ENCODE data around the gene DOP1B.

Gene DOP1B

GRCh38 chr21:36159356-36159921, 2.8 kb downstream of the DOP1B start:
- DNase-seq (ENCODE audit: extremely low spot score): no peak
- TF ChIP-seq SUZ12 (IDR thresholded peaks at IDR 0.05): no peak
- no peak for TF ChIP-seq LEF1 (IDR thresholded peaks at IDR 0.05; ENCODE audit: borderline replicate concordance)
- TF ChIP-seq PKNOX1 (IDR thresholded peaks at IDR 0.05): no peak
- no peak for TF ChIP-seq CTBP1 (IDR thresholded peaks at IDR 0.05; ENCODE audit: borderline replicate concordance)
- no peak for TF ChIP-seq FOXK2 (IDR thresholded peaks at IDR 0.05)
- TF ChIP-seq BHLHE40 (IDR thresholded peaks at IDR 0.05; ENCODE audit: borderline replicate concordance): no peak
- TF ChIP-seq TARDBP (IDR thresholded peaks at IDR 0.05): no peak
- no peak for TF ChIP-seq FOXM1 (IDR thresholded peaks at IDR 0.05; ENCODE audit: borderline replicate concordance)
- no peak for TF ChIP-seq NFRKB (IDR thresholded peaks at IDR 0.05)
- TF ChIP-seq FOXA1 (IDR thresholded peaks at IDR 0.05): no peak
- no peak for TF ChIP-seq ARNT (IDR thresholded peaks at IDR 0.05)
- TF ChIP-seq SP1 (IDR thresholded peaks at IDR 0.05): no peak
- no peak for TF ChIP-seq ELF4 (IDR thresholded peaks at IDR 0.05)
- TF ChIP-seq L3MBTL2 (conservative IDR thresholded peaks at IDR 0.05): no peak
- TF ChIP-seq ZNF384 (IDR thresholded peaks at IDR 0.05): no peak
- no peak for TF ChIP-seq HDGF (IDR thresholded peaks at IDR 0.05; ENCODE audit: borderline replicate concordance)
- POLR2A ChIA-PET: interaction anchor here (1.5 kb wide), 1 partner anchor 10 kb away, joined by 3 read pairs; no protein-coding TSS in a partner anchor
- CTCF ChIA-PET: no interaction called here

GRCh38 chr21:36160850-36161178, 4.2 kb downstream of the DOP1B start:
- POLR2A ChIA-PET: no interaction called here
- CTCF ChIA-PET: no interaction called here
- no peak for DNase-seq (ENCODE audit: extremely low spot score)
- TF ChIP-seq PKNOX1 (IDR thresholded peaks at IDR 0.05) (no peak), BHLHE40 (IDR thresholded peaks at IDR 0.05; ENCODE audit: borderline replicate concordance) (no peak), SUZ12 (IDR thresholded peaks at IDR 0.05) (no peak), HDGF (IDR thresholded peaks at IDR 0.05; ENCODE audit: borderline replicate concordance) (no peak), NFRKB (IDR thresholded peaks at IDR 0.05) (no peak), ZNF384 (IDR thresholded peaks at IDR 0.05) (no peak), LEF1 (IDR thresholded peaks at IDR 0.05; ENCODE audit: borderline replicate concordance) (no peak), FOXM1 (IDR thresholded peaks at IDR 0.05; ENCODE audit: borderline replicate concordance) (no peak), ARNT (IDR thresholded peaks at IDR 0.05) (no peak), L3MBTL2 (conservative IDR thresholded peaks at IDR 0.05) (no peak), FOXA1 (IDR thresholded peaks at IDR 0.05) (no peak), CTBP1 (IDR thresholded peaks at IDR 0.05; ENCODE audit: borderline replicate concordance) (no peak), SP1 (IDR thresholded peaks at IDR 0.05) (no peak), TARDBP (IDR thresholded peaks at IDR 0.05) (no peak), ELF4 (IDR thresholded peaks at IDR 0.05) (no peak), FOXK2 (IDR thresholded peaks at IDR 0.05) (no peak)

- ChIA-PET POLR2A (no interaction called here), CTCF (no interaction called here)
- TF ChIP-seq L3MBTL2 (conservative IDR thresholded peaks at IDR 0.05): no peak
- no peak for TF ChIP-seq HDGF (IDR thresholded peaks at IDR 0.05; ENCODE audit: borderline replicate concordance)
- no peak for TF ChIP-seq BHLHE40 (IDR thresholded peaks at IDR 0.05; ENCODE audit: borderline replicate concordance)
- no peak for TF ChIP-seq FOXM1 (IDR thresholded peaks at IDR 0.05; ENCODE audit: borderline replicate concordance)
- no peak for TF ChIP-seq LEF1 (IDR thresholded peaks at IDR 0.05; ENCODE audit: borderline replicate concordance)
- no peak for TF ChIP-seq CTBP1 (IDR thresholded peaks at IDR 0.05; ENCODE audit: borderline replicate concordance)
- no peak for DNase-seq (ENCODE audit: extremely low spot score)
Observed at GRCh38 chr21:36162631-36163030, 6.0 kb downstream of the DOP1B start.

- TF ChIP-seq ELF4 (IDR thresholded peaks at IDR 0.05) (no peak), FOXM1 (IDR thresholded peaks at IDR 0.05; ENCODE audit: borderline replicate concordance) (no peak), NFRKB (IDR thresholded peaks at IDR 0.05) (no peak), FOXK2 (IDR thresholded peaks at IDR 0.05) (no peak), SUZ12 (IDR thresholded peaks at IDR 0.05) (no peak), BHLHE40 (IDR thresholded peaks at IDR 0.05; ENCODE audit: borderline replicate concordance) (no peak), FOXA1 (IDR thresholded peaks at IDR 0.05) (no peak), LEF1 (IDR thresholded peaks at IDR 0.05; ENCODE audit: borderline replicate concordance) (no peak), TARDBP (IDR thresholded peaks at IDR 0.05) (no peak), ARNT (IDR thresholded peaks at IDR 0.05) (no peak), PKNOX1 (IDR thresholded peaks at IDR 0.05) (no peak), HDGF (IDR thresholded peaks at IDR 0.05; ENCODE audit: borderline replicate concordance) (no peak), CTBP1 (IDR thresholded peaks at IDR 0.05; ENCODE audit: borderline replicate concordance) (no peak), ZNF384 (IDR thresholded peaks at IDR 0.05) (no peak), L3MBTL2 (conservative IDR thresholded peaks at IDR 0.05) (no peak)
- POLR2A ChIA-PET: no interaction called here
- CTCF ChIA-PET: interaction anchor here (0.5 to 2.0 kb wide), 3 partner anchors 10 to 96 kb away, joined by 3 to 7 read pairs (median 6); no protein-coding TSS in a partner anchor
- DNase-seq (ENCODE audit: extremely low spot score): no peak
Observed at GRCh38 chr21:36163750-36164741, 7.4 kb downstream of the DOP1B start.

GRCh38 chr21:36165356-36165755, 8.7 kb downstream of the DOP1B start:
- POLR2A ChIA-PET: no interaction called here
- CTCF ChIA-PET: no interaction called here
- TF ChIP-seq L3MBTL2 (conservative IDR thresholded peaks at IDR 0.05): no peak
- TF ChIP-seq TARDBP (IDR thresholded peaks at IDR 0.05): no peak
- no peak for DNase-seq (ENCODE audit: extremely low spot score)

Measured in HEK293T (cell line).